ENCODE measurements around the gene MIEF1. TPM values are rescaled to one million over a fixed set of nuclear protein-coding genes. Genes with fewer than 3 reads are reported as not detected.

MIEF1 gene
- total and polyA plus RNA-seq, 2 experiments from 2014 or later = 13.2 to 40.1 TPM

GRCh38 chr22:39546889-39547586 is 44.9 kb downstream of the MIEF1 start:
- peaks cover 12% of the 10 kb centered on the region; the same call in 2 of the 3 replicates for H3K4me1 Mint-ChIP-seq
- ATAC-seq = no peak
- Histone ChIP-seq H2AFZ (no peak overlapping the region), H3K27me3 (ENCODE audit: insufficient read depth) (0 out of 2 replicates have a peak, but pooled peaks cover 11% of the 10 kb centered on the region), H3K4me3 (no peak overlapping the region), H4K20me1 (replicated peaks; ENCODE audit: insufficient read depth) (peaks cover 5% of the 10 kb centered on the region; the same call in 1 of the 2 replicates), H3K27ac (ENCODE audit: low read depth) (no peak overlapping the region), H3K4me1 (ENCODE audit: insufficient read depth) (no peaks in the 10 kb centered on the region), H3K36me3 (ENCODE audit: insufficient read depth) (no peaks in the 10 kb centered on the region), H3K4me2 (no peak overlapping the region), H3K9me2 (ENCODE audit: insufficient read depth) (no peaks in the 10 kb centered on the region), H3K79me2 (replicated peaks; ENCODE audit: insufficient read depth) (no peaks in the 10 kb centered on the region), H3F3A (replicated peaks; ENCODE audit: low read depth) (no peaks in the 10 kb centered on the region)
- DNase-seq (ENCODE audit: low spot score) = no peak
- TF ChIP-seq ETS1 (IDR thresholded peaks at IDR 0.05) (no peak), EZH2phosphoT487 (IDR thresholded peaks at IDR 0.05; ENCODE audit: unreplicated experiment) (no peak), CREB1 (CRISPR knock-in tag; IDR thresholded peaks at IDR 0.05; ENCODE audit: low read depth) (no peak)
- TF ChIP-seq, protein P1, sequence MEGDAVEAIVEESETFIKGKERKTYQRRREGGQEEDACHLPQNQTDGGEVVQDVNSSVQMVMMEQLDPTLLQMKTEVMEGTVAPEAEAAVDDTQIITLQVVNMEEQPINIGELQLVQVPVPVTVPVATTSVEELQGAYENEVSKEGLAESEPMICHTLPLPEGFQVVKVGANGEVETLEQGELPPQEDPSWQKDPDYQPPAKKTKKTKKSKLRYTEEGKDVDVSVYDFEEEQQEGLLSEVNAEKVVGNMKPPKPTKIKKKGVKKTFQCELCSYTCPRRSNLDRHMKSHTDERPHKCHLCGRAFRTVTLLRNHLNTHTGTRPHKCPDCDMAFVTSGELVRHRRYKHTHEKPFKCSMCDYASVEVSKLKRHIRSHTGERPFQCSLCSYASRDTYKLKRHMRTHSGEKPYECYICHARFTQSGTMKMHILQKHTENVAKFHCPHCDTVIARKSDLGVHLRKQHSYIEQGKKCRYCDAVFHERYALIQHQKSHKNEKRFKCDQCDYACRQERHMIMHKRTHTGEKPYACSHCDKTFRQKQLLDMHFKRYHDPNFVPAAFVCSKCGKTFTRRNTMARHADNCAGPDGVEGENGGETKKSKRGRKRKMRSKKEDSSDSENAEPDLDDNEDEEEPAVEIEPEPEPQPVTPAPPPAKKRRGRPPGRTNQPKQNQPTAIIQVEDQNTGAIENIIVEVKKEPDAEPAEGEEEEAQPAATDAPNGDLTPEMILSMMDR (conservative IDR thresholded peaks at IDR 0.05; ENCODE audit: low read depth in 2 of 2) = no peak
- peaks cover 28% of the 10 kb centered on the region for H3K27me3 Mint-ChIP-seq (ENCODE audit: insufficient read depth, low read depth, poor library complexity)
- no peaks in the 10 kb centered on the region for H3K36me3 Mint-ChIP-seq (ENCODE audit: low read depth)
- H3K27ac Mint-ChIP-seq = no peak overlapping the region
- no peaks in the 10 kb centered on the region for H3K9me3 Mint-ChIP-seq
- H3K4me3 Mint-ChIP-seq = no peak overlapping the region

DNA sequence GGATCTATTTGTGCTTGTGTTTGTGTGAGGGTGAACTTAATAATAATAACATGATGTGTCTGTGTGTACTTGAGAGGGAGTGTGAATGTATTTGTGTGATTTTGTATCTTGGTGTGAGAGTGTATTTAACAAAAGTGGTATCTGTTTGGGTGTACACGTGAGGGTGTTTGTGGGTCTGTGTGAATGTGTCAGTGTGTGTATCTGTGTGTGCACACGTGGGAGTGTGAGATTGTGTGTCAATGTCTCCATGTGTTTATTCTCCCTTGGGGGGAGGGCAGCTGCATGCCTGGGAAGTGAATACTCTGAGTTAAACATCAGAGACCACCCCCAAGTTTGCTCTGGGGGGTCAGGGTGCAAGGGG is 45.5 kb downstream of the MIEF1 start:
- Histone ChIP-seq H3K4me1 (ENCODE audit: insufficient read depth) (no peaks in the 10 kb centered on the region), H3K4me3 (no peak overlapping the region), H3F3A (replicated peaks; ENCODE audit: low read depth) (no peaks in the 10 kb centered on the region), H2AFZ (no peak overlapping the region), H3K36me3 (ENCODE audit: insufficient read depth) (no peaks in the 10 kb centered on the region), H3K27me3 (ENCODE audit: insufficient read depth) (0 out of 2 replicates have a peak, but pooled peaks cover 11% of the 10 kb centered on the region), H3K79me2 (replicated peaks; ENCODE audit: insufficient read depth) (no peaks in the 10 kb centered on the region), H3K9me2 (ENCODE audit: insufficient read depth) (no peaks in the 10 kb centered on the region), H3K4me2 (no peak overlapping the region), H3K27ac (ENCODE audit: low read depth) (no peak overlapping the region), H4K20me1 (replicated peaks; ENCODE audit: insufficient read depth) (peaks cover 5% of the 10 kb centered on the region; the same call in 1 of the 2 replicates)
- H3K9me3 Mint-ChIP-seq = no peaks in the 10 kb centered on the region
- no peak overlapping the region for H3K4me3 Mint-ChIP-seq
- H3K4me1 Mint-ChIP-seq = peaks cover 17% of the 10 kb centered on the region
- no peaks in the 10 kb centered on the region for H3K36me3 Mint-ChIP-seq (ENCODE audit: low read depth)
- no peak for ATAC-seq
- no peak for DNase-seq (ENCODE audit: low spot score)
- peaks cover 31% of the 10 kb centered on the region for H3K27me3 Mint-ChIP-seq (ENCODE audit: insufficient read depth, low read depth, poor library complexity)
- H3K27ac Mint-ChIP-seq = no peak overlapping the region
- no peak for TF ChIP-seq ZNF331 (CRISPR knock-in tag; IDR thresholded peaks at IDR 0.05; ENCODE audit: low read depth)
- TF ChIP-seq, protein P1 (conservative IDR thresholded peaks at IDR 0.05; ENCODE audit: low read depth in 2 of 2) = no peak
- no peak for TF ChIP-seq JUNB (IDR thresholded peaks at IDR 0.05; ENCODE audit: unreplicated experiment)
- TF ChIP-seq EZH2 (IDR thresholded peaks at IDR 0.05; ENCODE audit: low read depth, unreplicated experiment) = no peak
- no peak for TF ChIP-seq POLR2AphosphoS5 (IDR thresholded peaks at IDR 0.05; ENCODE audit: low read depth)
- no peak for TF ChIP-seq ZNF114 (CRISPR knock-in tag; IDR thresholded peaks at IDR 0.05)
- TF ChIP-seq ETS1 (IDR thresholded peaks at IDR 0.05) = no peak
- no peak for TF ChIP-seq NANOG (IDR thresholded peaks at IDR 0.05; ENCODE audit: borderline replicate concordance)
- TF ChIP-seq, protein P2, sequence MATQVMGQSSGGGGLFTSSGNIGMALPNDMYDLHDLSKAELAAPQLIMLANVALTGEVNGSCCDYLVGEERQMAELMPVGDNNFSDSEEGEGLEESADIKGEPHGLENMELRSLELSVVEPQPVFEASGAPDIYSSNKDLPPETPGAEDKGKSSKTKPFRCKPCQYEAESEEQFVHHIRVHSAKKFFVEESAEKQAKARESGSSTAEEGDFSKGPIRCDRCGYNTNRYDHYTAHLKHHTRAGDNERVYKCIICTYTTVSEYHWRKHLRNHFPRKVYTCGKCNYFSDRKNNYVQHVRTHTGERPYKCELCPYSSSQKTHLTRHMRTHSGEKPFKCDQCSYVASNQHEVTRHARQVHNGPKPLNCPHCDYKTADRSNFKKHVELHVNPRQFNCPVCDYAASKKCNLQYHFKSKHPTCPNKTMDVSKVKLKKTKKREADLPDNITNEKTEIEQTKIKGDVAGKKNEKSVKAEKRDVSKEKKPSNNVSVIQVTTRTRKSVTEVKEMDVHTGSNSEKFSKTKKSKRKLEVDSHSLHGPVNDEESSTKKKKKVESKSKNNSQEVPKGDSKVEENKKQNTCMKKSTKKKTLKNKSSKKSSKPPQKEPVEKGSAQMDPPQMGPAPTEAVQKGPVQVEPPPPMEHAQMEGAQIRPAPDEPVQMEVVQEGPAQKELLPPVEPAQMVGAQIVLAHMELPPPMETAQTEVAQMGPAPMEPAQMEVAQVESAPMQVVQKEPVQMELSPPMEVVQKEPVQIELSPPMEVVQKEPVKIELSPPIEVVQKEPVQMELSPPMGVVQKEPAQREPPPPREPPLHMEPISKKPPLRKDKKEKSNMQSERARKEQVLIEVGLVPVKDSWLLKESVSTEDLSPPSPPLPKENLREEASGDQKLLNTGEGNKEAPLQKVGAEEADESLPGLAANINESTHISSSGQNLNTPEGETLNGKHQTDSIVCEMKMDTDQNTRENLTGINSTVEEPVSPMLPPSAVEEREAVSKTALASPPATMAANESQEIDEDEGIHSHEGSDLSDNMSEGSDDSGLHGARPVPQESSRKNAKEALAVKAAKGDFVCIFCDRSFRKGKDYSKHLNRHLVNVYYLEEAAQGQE (IDR thresholded peaks at IDR 0.05; ENCODE audit: unreplicated experiment) = no peak
- no peak for TF ChIP-seq CREB1 (CRISPR knock-in tag; IDR thresholded peaks at IDR 0.05; ENCODE audit: low read depth)
- no peak for TF ChIP-seq STAT1 (IDR thresholded peaks at IDR 0.05; ENCODE audit: unreplicated experiment)
- TF ChIP-seq EZH2phosphoT487 (IDR thresholded peaks at IDR 0.05; ENCODE audit: unreplicated experiment) = no peak

All from GM23338 (cell line).